HuH-7.5 (cell line): ENCODE measurements around the gene EZH1.
A peak's percentile ranks its signal among the peaks of the same experiment; 100 is the strongest.
"Not testable (repeated sequence)": the region's sequence is repeated elsewhere in the genome, so short reads cannot be mapped to it uniquely, and the experiment has no call there.

Experiments
- DNase-seq: peaks from one replicate; pipeline ENCODE4 v3.0.0; 2011; ENCODE audit warnings: low spot score

Gene EZH1

GRCh38 chr17:42669977-42670788 is 74.7 kb downstream of the EZH1 start:
- DNase-seq, result no peak

DNA sequence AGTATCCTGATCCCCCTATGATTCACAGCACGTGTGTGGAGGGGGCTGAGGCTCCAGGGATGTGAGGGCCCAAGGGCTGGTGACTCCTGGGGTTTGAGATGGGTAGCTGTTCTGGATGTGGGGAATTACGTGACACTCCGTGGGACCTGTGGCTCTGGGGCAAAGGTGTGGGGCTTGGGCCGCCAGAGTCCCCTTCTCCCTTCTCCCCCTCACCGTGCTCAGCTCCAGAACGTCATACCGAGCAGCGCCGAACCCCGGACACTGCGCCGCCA is 75.2 kb downstream of the EZH1 start:
- no peak for DNase-seq

DNA sequence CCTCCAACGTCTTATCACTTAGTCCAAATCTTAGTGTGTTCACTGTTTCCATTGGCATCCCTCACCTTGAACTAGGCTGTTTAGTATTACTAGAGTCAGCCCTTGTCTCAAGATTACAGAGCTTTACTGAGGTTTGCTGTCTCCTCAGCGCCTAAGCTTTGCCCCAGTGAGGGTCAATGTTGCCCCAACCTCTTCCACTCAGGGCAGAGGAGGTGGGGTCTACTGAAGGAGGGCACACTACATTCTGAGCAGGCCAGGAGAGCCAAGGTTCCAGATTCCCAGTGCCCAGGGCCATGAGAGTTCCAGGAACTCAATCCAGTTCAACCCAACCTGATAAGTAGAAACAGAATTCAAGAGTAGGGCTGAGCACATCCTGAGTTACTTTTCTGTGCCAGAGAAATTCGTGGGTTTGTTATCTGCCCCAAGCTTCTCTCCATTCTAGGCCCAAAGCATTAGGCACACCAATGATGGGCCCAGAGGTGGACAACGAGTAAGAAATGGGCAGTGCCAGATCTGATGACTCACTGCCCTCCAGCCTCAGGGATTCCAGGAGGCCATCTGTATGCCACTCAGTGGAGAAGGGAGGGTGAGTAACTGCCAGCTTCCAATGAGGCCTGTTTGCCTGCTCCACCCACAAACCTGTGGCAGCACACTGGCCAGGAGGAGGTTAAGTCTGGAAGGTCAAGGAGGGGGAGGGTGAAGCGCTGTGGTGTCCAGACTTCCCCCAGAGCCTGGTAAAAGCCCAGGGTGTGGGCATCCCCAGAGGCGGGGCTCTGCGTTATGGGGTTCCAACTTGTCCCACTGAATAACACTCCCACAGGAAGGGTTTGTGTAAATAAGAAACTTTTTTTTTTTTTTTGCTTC is 77.5 kb downstream of the EZH1 start:
- no peak for DNase-seq

DNA sequence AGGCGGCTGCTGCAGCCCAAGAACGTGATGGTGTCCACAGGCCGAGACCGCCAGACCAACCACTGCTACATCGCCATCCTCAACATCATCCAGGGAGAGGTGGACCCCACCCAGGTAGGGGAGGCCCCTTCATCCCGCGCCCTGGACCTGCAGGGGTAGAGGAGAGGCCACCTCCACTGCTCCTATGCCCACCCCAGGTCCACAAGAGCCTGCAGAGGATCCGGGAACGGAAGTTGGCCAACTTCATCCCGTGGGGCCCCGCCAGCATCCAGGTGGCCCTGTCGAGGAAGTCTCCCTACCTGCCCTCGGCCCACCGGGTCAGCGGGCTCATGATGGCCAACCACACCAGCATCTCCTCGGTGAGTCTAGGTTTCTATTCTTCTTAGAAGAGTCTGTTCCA is 78.7 kb downstream of the EZH1 start:
- DNase-seq, result not testable (repeated sequence)

DNA sequence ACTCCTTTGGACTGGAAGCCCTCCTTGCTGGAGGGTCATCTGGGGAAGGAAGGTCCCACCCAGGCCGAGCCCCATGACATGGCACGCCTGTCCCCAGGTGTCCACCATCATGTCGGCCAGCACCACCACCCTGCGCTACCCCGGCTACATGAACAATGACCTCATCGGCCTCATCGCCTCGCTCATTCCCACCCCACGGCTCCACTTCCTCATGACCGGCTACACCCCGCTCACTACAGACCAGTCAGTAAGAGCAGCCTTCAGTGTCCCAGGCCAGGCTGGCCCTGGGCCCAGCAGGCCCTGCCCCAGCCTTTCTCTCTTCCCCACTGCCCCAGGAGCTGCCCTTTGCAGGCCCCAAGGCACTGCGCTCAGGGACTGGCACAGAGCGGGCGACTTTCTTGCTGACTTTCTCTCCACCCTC is 79.2 kb downstream of the EZH1 start:
- DNase-seq, result no peak

GRCh38 chr17:42660692-42661345 is 84.0 kb downstream of the EZH1 start:
- no peak for DNase-seq

DNA sequence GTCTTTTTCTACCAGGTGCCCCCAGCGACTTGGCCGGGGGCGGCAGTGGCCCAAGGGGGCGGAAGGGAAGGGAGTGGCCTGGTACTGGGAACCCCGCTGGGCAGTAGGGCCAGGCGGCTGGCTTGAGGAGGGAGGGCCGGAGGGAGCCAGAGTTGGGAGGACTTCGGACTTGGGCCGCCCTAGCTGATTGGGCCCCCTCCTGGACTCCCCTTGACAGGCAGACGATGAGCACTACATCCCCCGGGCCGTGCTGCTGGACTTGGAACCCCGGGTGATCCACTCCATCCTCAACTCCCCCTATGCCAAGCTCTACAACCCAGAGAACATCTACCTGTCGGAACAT is 84.9 kb downstream of the EZH1 start:
- not testable (repeated sequence) for DNase-seq

- peak; percentile 97 for DNase-seq
Measured at GRCh38 chr17:42659079-42659931, 85.5 kb downstream of the EZH1 start, which contains the start of gene TUBG2. Gene TUBG2 (plus strand): TSS chr17:42659284. CDS start chr17:42659504, 220 bp downstream.

- DNase-seq, result no peak
Measured at GRCh38 chr17:42657824-42658588, 86.8 kb downstream of the EZH1 start.

GRCh38 chr17:42655528-42655927 is 89.3 kb downstream of the EZH1 start:
- no peak for DNase-seq

GRCh38 chr17:42653179-42654124 is 91.4 kb downstream of the EZH1 start:
- no peak for DNase-seq

DNA sequence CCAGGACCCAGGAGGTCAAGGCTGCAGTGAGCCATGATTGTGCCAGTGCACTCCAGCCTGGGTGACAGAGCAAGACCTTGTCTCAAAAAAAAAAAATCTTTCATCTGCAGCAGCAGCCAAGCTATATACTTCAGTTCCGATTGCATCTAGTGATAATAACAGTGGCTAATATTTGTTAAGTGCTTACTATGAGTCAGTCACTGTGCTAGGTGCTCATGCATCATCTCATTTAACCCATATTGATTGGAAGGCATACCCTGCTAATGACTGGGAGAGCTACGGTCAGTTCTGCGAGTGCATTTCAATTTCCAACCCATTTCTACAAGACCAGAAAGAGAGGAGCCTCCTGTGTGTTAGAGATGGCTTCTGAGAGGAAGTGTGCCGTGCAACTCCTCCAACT is 93.4 kb downstream of the EZH1 start:
- no peak for DNase-seq
